Ishikawa (cell line): ENCODE results near the gene FMOD.

ENCODE experiments used
- CEBPB ChIP-seq: IDR thresholded peaks from 2 replicates; pipeline ENCODE4 v1.6.1; 2012
- CREB1 ChIP-seq: IDR thresholded peaks from 2 replicates; pipeline ENCODE4 v1.6.1; 2012; ENCODE audit warnings: low read depth
- EGR1 ChIP-seq: IDR thresholded peaks from 2 replicates; pipeline ENCODE4 v1.6.1; 2012
- EP300 ChIP-seq: IDR thresholded peaks from 2 replicates; pipeline ENCODE4 v1.6.1; 2012; ENCODE audit warnings: borderline replicate concordance
- MAX ChIP-seq: IDR thresholded peaks from 2 replicates; pipeline ENCODE4 v1.6.1; 2012
- TAF1 ChIP-seq: IDR thresholded peaks from 2 replicates; pipeline ENCODE4 v1.6.1; 2012; ENCODE audit warnings: low read depth, mild to moderate bottlenecking
- TCF12 ChIP-seq: IDR thresholded peaks from 2 replicates; pipeline ENCODE4 v1.6.1; 2012; ENCODE audit warnings: low read depth
- TEAD4 ChIP-seq: IDR thresholded peaks from 2 replicates; pipeline ENCODE4 v1.6.1; 2012
- USF1 ChIP-seq: IDR thresholded peaks from 2 replicates; pipeline ENCODE4 v1.6.1; 2012
- YY1 ChIP-seq: IDR thresholded peaks from 2 replicates; pipeline ENCODE4 v1.6.1; 2012; ENCODE audit warnings: low read depth

- TF ChIP-seq TCF12 = no peak
- TF ChIP-seq TAF1 = no peak
- no peak for TF ChIP-seq CREB1
- TF ChIP-seq EP300 = no peak
- TF ChIP-seq YY1 = no peak
- TF ChIP-seq EGR1 = no peak
- TF ChIP-seq MAX = no peak
- TF ChIP-seq TEAD4 = no peak
- no peak for TF ChIP-seq CEBPB
- no peak for TF ChIP-seq USF1
Observed at GRCh38 chr1:203360547-203361185, 9.7 kb upstream of the FMOD start.
